Neural cell (in vitro differentiated cells): ENCODE data around the gene ABCB8. TPM values are rescaled to one million over a fixed set of nuclear protein-coding genes. Genes with fewer than 3 reads are reported as not detected.

Source experiments
- H2AFZ ChIP-seq: fragments of 200-600, 300-800 bp; sonication (generic), shearing (Covaris generic); 2 replicates; pipeline ENCODE4 v1.6.0; 2014; ENCODE audit warnings: low read depth, mild to moderate bottlenecking, antibody characterized with exemption, low read length, moderate library complexity
- H3F3A ChIP-seq: fragments of 200-600 bp; shearing (Covaris generic); 2 replicates; pipeline ENCODE4 v1.6.1; 2016; ENCODE audit warnings: mild to moderate bottlenecking, moderate library complexity, mixed read lengths, antibody characterized with exemption, low read length; ENCODE audit not compliant: insufficient read depth, poor library complexity, severe bottlenecking
- H3K27ac ChIP-seq: fragments of 200-600, 300-800 bp; sonication (generic), shearing (Covaris generic); 2 replicates; pipeline ENCODE4 v1.5.1; 2014; ENCODE audit warnings: mild to moderate bottlenecking, low read length, moderate library complexity
- H3K27me3 ChIP-seq: fragments of 300-800, 200-600 bp; sonication (generic), shearing (Covaris generic); 2 replicates; pipeline ENCODE4 v1.6.0; 2014; ENCODE audit warnings: mild to moderate bottlenecking, low read depth, low read length, moderate library complexity; ENCODE audit not compliant: insufficient read depth
- H3K36me3 ChIP-seq: fragments of 300-800, 200-600 bp; sonication (generic), shearing (Covaris generic); 2 replicates; pipeline ENCODE4 v1.5.1; 2014; ENCODE audit warnings: mild to moderate bottlenecking, antibody characterized with exemption, low read length, moderate library complexity; ENCODE audit not compliant: insufficient read depth
- H3K4me2 ChIP-seq: fragments of 300-800, 200-600 bp; sonication (generic), shearing (Covaris generic); 2 replicates; pipeline ENCODE4 v1.6.0; 2014; ENCODE audit warnings: mild to moderate bottlenecking, low read length
- H3K4me3 ChIP-seq: fragments of 300-800, 200-600 bp; sonication (generic), shearing (Covaris generic); 2 replicates; pipeline ENCODE4 v1.5.1; 2014; ENCODE audit warnings: mild to moderate bottlenecking, low read length, moderate library complexity
- H3K79me2 ChIP-seq: fragments of 200-600 bp; shearing (Covaris generic); replicated peaks from 2 replicates; pipeline ENCODE4 v1.6.0; 2014; ENCODE audit warnings: mild to moderate bottlenecking, low read length, moderate library complexity; ENCODE audit not compliant: insufficient read depth
- H3K9ac ChIP-seq: fragments of 300-800, 200-600 bp; sonication (generic), shearing (Covaris generic); 2 replicates; pipeline ENCODE4 v1.6.1; 2016; ENCODE audit warnings: mild to moderate bottlenecking, low read length, mixed read lengths
- H3K9me2 ChIP-seq: fragments of 200-600 bp; shearing (Covaris generic); 2 replicates; pipeline ENCODE4 v1.6.1; 2016; ENCODE audit warnings: mild to moderate bottlenecking, low read length, mixed read lengths; ENCODE audit not compliant: insufficient read depth
- H3K9me3 ChIP-seq: fragments of 200-600, 300-800 bp; sonication (generic), shearing (Covaris generic); 2 replicates; pipeline ENCODE4 v1.6.1; 2016; ENCODE audit warnings: mild to moderate bottlenecking, mixed run types, low read length, moderate library complexity, mixed read lengths
- H4K20me1 ChIP-seq: fragments of 200-600 bp; shearing (Covaris generic); 2 replicates; pipeline ENCODE4 v1.6.1; 2016; ENCODE audit warnings: mild to moderate bottlenecking, mixed run types; ENCODE audit not compliant: insufficient read depth
- EP300 ChIP-seq: fragments of 450-650 bp; conservative IDR thresholded peaks from 2 replicates; pipeline ENCODE4 v1.6.1; 2014; ENCODE audit warnings: antibody characterized with exemption, mild to moderate bottlenecking, moderate library complexity; ENCODE audit not compliant: poor library complexity, severe bottlenecking
- EZH2 ChIP-seq: fragments of 200-600, 300-800 bp; shearing (Covaris generic), sonication (generic); IDR thresholded peaks from 2 replicates; pipeline ENCODE4 v1.6.1; 2014; ENCODE audit warnings: antibody characterized with exemption, low read length, borderline replicate concordance, mild to moderate bottlenecking; ENCODE audit not compliant: insufficient read depth, poor library complexity, severe bottlenecking
- MXI1 ChIP-seq: fragments of 450-650 bp; conservative IDR thresholded peaks from 2 replicates; pipeline ENCODE4 v1.6.1; 2014; ENCODE audit warnings: antibody characterized with exemption, mild to moderate bottlenecking; ENCODE audit not compliant: poor library complexity, severe bottlenecking
- POLR2AphosphoS5 ChIP-seq: IDR thresholded peaks from 2 replicates; pipeline ENCODE4 v1.6.1; 2012
- RAD21 ChIP-seq: fragments of 450-650 bp; conservative IDR thresholded peaks from 2 replicates; pipeline ENCODE4 v1.6.1; 2014; ENCODE audit warnings: antibody characterized with exemption, mild to moderate bottlenecking, moderate library complexity
- SMC3 ChIP-seq: fragments of 450-650 bp; conservative IDR thresholded peaks from 2 replicates; pipeline ENCODE4 v1.6.1; 2014; ENCODE audit warnings: antibody characterized with exemption, mild to moderate bottlenecking, moderate library complexity; ENCODE audit not compliant: poor library complexity
- TAF1 ChIP-seq: IDR thresholded peaks from 2 replicates; pipeline ENCODE4 v1.6.1; 2012; ENCODE audit warnings: low read depth
- polyA plus RNA-seq: library from polyadenylated mRNA; depleted of rRNA; stranded (reverse); fragments of >200 nt; gene quantifications from 2 replicates; pipeline ENCODE4 v1.2.3, GENCODE V29; 2014
- TF ChIP-seq, protein P1 (sequence below): fragments of 450-650 bp; IDR thresholded peaks from 2 replicates; pipeline ENCODE4 v1.5.1; 2014; ENCODE audit warnings: antibody characterized with exemption, mild to moderate bottlenecking, moderate library complexity; ENCODE audit not compliant: poor library complexity, severe bottlenecking
- TF ChIP-seq, protein P2 (sequence below): IDR thresholded peaks from 2 replicates; pipeline ENCODE4 v1.6.1; 2012; ENCODE audit warnings: borderline replicate concordance

ABCB8 gene
- polyA plus RNA-seq, 1 donor from 2014 or later, result 40.5 TPM

DNA sequence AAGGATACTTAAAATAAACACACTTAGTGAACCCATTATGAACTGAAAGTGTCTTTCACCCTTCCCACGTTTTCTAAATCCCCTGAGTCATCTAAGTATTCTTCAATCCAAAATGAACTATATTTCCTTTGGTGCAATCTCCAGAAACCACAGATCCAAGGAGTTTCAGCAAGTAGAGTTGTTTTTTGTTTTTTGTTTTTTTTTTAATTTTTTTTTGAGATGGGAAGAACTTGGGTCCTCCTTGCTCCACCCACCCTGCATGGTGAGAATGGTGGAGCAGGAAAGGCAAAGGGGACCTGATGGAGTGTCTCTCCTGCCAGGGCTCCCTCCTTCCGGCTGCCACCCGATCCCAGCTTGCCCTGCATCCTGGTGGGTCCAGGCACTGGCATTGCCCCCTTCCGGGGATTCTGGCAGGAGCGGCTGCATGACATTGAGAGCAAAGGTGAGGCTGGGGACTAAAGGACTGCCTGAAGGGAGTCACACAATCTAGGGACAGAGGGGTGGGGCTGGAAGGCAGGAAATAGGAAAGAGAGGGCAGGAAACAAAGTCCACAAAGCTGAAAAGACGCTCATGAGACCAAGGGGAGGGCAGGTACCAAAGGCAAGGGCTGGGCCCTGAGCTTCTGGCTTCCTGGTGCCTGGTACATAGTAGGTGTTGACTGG lies 16.1 kb upstream of the ABCB8 start:
- no peaks in the 10 kb centered on the region for H4K20me1 ChIP-seq
- no peaks in the 10 kb centered on the region for H3K27me3 ChIP-seq
- no peaks in the 10 kb centered on the region for H3K36me3 ChIP-seq
- no peak overlapping the region for H2AFZ ChIP-seq
- no peaks in the 10 kb centered on the region for H3F3A ChIP-seq
- H3K4me3 ChIP-seq, result no peak overlapping the region
- no peak overlapping the region for H3K9ac ChIP-seq
- H3K27ac ChIP-seq, result no peak overlapping the region
- H3K9me2 ChIP-seq, result no peaks in the 10 kb centered on the region
- TF ChIP-seq MXI1 (no peak), SMC3 (no peak), POLR2AphosphoS5 (no peak), RAD21 (no peak), EZH2 (no peak), EP300 (no peak), TAF1 (no peak)
- TF ChIP-seq, protein P1, sequence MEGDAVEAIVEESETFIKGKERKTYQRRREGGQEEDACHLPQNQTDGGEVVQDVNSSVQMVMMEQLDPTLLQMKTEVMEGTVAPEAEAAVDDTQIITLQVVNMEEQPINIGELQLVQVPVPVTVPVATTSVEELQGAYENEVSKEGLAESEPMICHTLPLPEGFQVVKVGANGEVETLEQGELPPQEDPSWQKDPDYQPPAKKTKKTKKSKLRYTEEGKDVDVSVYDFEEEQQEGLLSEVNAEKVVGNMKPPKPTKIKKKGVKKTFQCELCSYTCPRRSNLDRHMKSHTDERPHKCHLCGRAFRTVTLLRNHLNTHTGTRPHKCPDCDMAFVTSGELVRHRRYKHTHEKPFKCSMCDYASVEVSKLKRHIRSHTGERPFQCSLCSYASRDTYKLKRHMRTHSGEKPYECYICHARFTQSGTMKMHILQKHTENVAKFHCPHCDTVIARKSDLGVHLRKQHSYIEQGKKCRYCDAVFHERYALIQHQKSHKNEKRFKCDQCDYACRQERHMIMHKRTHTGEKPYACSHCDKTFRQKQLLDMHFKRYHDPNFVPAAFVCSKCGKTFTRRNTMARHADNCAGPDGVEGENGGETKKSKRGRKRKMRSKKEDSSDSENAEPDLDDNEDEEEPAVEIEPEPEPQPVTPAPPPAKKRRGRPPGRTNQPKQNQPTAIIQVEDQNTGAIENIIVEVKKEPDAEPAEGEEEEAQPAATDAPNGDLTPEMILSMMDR, result no peak
- TF ChIP-seq, protein P2, sequence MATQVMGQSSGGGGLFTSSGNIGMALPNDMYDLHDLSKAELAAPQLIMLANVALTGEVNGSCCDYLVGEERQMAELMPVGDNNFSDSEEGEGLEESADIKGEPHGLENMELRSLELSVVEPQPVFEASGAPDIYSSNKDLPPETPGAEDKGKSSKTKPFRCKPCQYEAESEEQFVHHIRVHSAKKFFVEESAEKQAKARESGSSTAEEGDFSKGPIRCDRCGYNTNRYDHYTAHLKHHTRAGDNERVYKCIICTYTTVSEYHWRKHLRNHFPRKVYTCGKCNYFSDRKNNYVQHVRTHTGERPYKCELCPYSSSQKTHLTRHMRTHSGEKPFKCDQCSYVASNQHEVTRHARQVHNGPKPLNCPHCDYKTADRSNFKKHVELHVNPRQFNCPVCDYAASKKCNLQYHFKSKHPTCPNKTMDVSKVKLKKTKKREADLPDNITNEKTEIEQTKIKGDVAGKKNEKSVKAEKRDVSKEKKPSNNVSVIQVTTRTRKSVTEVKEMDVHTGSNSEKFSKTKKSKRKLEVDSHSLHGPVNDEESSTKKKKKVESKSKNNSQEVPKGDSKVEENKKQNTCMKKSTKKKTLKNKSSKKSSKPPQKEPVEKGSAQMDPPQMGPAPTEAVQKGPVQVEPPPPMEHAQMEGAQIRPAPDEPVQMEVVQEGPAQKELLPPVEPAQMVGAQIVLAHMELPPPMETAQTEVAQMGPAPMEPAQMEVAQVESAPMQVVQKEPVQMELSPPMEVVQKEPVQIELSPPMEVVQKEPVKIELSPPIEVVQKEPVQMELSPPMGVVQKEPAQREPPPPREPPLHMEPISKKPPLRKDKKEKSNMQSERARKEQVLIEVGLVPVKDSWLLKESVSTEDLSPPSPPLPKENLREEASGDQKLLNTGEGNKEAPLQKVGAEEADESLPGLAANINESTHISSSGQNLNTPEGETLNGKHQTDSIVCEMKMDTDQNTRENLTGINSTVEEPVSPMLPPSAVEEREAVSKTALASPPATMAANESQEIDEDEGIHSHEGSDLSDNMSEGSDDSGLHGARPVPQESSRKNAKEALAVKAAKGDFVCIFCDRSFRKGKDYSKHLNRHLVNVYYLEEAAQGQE, result no peak
- H3K9me3 ChIP-seq, result no peaks in the 10 kb centered on the region
- H3K4me2 ChIP-seq, result no peak overlapping the region
- no peaks in the 10 kb centered on the region for H3K79me2 ChIP-seq

DNA sequence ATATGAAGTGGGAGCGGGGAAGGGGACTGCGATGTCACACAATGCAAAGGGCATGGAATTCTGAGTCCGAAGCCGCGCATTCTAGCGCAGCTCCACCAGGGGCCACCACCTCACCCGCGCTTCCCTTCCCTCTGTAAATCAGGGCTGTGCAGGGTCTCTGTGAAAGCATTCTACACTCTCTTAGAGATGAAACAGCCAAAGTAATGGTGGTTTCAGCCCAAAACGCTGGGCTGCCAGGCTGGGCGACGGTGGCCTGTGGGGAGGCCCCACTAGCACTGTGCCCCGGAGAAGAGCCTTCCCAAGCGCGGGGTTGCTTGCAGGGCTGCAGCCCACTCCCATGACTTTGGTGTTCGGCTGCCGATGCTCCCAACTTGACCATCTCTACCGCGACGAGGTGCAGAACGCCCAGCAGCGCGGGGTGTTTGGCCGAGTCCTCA lies 15.3 kb upstream of the ABCB8 start:
- Histone ChIP-seq H2AFZ (no peak overlapping the region), H3K4me2 (no peak overlapping the region), H3F3A (no peaks in the 10 kb centered on the region), H3K27me3 (peaks cover 5% of the 10 kb centered on the region), H3K4me3 (no peak overlapping the region), H3K9ac (no peak overlapping the region), H3K79me2 (no peaks in the 10 kb centered on the region), H3K9me2 (no peaks in the 10 kb centered on the region), H4K20me1 (no peaks in the 10 kb centered on the region), H3K9me3 (no peaks in the 10 kb centered on the region), H3K27ac (no peak overlapping the region), H3K36me3 (no peaks in the 10 kb centered on the region)
- peak; percentile 46 for TF ChIP-seq SMC3
- peak; percentile 53 for TF ChIP-seq RAD21
- TF ChIP-seq, protein P2, result no peak
- TF ChIP-seq, protein P1, result peak; percentile 48
